OCI-LY3 (cell line): ENCODE results near the gene FIZ1.
"Not testable (repeated sequence)": the region's sequence is repeated elsewhere in the genome, so short reads cannot be mapped to it uniquely, and the experiment has no call there.

Source experiments
- H2AFZ ChIP-seq: fragments of 200-600, 300-600 bp; shearing (Covaris generic); 2 replicates; pipeline ENCODE4 v1.6.0; 2014; ENCODE audit warnings: antibody characterized with exemption, low read depth, low read length
- H3K27ac ChIP-seq: fragments of 200-600, 300-600 bp; sonication (generic); 2 replicates; pipeline ENCODE4 v1.5.1; 2014; ENCODE audit warnings: mild to moderate bottlenecking, low read length, moderate library complexity, mixed read lengths
- H3K27me3 ChIP-seq: fragments of 200-600, 300-600 bp; sonication (generic); 2 replicates; pipeline ENCODE4 v1.6.1; 2014; ENCODE audit warnings: low read depth, low read length, mixed read lengths
- H3K36me3 ChIP-seq: fragments of 200-600, 300-600 bp; sonication (generic); replicated peaks from 2 replicates; pipeline ENCODE3; 2014; ENCODE audit warnings: low read depth, low read length, mixed read lengths
- H3K4me1 ChIP-seq: fragments of 300-600, 200-600 bp; sonication (generic); 2 replicates; pipeline ENCODE4 v1.6.1; 2014; ENCODE audit warnings: low read length, mixed read lengths
- H3K4me2 ChIP-seq: fragments of 200-600, 300-600 bp; sonication (generic); 2 replicates; pipeline ENCODE4 v1.6.1; 2014; ENCODE audit warnings: low read length, mixed read lengths
- H3K4me3 ChIP-seq: fragments of 300-600, 200-600 bp; sonication (generic); 2 replicates; pipeline ENCODE4 v1.5.1; 2014; ENCODE audit warnings: antibody characterized with exemption, mild to moderate bottlenecking, low read length, moderate library complexity
- H3K79me2 ChIP-seq: fragments of 300-600, 200-600 bp; shearing (Covaris generic); 2 replicates; pipeline ENCODE4 v1.6.1; 2014; ENCODE audit warnings: mild to moderate bottlenecking, low read length, mixed read lengths
- H3K9ac ChIP-seq: fragments of 300-600, 200-600 bp; shearing (Covaris generic); 2 replicates; pipeline ENCODE4 v1.6.0; 2014; ENCODE audit warnings: mild to moderate bottlenecking, low read length, moderate library complexity
- H3K9me3 ChIP-seq: fragments of 200-600, 300-600 bp; shearing (Covaris generic); 2 replicates; pipeline ENCODE4 v1.6.1; 2014; ENCODE audit warnings: low read length, mixed read lengths; ENCODE audit not compliant: insufficient read depth
- H4K20me1 ChIP-seq: fragments of 200-600, 300-600 bp; sonication (generic); 2 replicates; pipeline ENCODE4 v1.6.1; 2016; ENCODE audit warnings: low read length, mixed read lengths; ENCODE audit not compliant: insufficient read depth
- CTCF ChIP-seq: fragments of 200-600, 300-600 bp; sonication (generic); IDR thresholded peaks from 2 replicates; pipeline ENCODE4 v1.5.1; 2014; ENCODE audit warnings: antibody characterized with exemption, low read length, low read depth
- EZH2phosphoT487 ChIP-seq: fragments of 200-600 bp; shearing (Covaris generic); IDR thresholded peaks from 2 replicates; pipeline ENCODE4 v1.6.1; 2018; ENCODE audit warnings: antibody characterized with exemption, mixed run types, low read depth

FIZ1 gene

GRCh38 chr19:55576746-55577145 is 22.6 kb downstream of the FIZ1 start:
- no peak overlapping the region for H3K4me2 ChIP-seq
- H3K79me2 ChIP-seq, result peaks cover 27% of the 10 kb centered on the region
- H2AFZ ChIP-seq, result no peak overlapping the region
- no peaks in the 10 kb centered on the region for H3K27me3 ChIP-seq
- peaks cover 12% of the 10 kb centered on the region for H3K4me1 ChIP-seq
- no peaks in the 10 kb centered on the region for H3K9me3 ChIP-seq
- TF ChIP-seq CTCF, result no peak
- TF ChIP-seq EZH2phosphoT487, result no peak
- peaks cover 22% of the 10 kb centered on the region for H3K36me3 ChIP-seq
- H3K27ac ChIP-seq, result no peak overlapping the region
- no peaks in the 10 kb centered on the region for H4K20me1 ChIP-seq
- H3K9ac ChIP-seq, result no peak overlapping the region
- no peak overlapping the region for H3K4me3 ChIP-seq

- H3K36me3 ChIP-seq, result peaks cover 22% of the 10 kb centered on the region
- not testable (repeated sequence) for H4K20me1 ChIP-seq, H3K4me1 ChIP-seq, H3K9me3 ChIP-seq, H3K4me3 ChIP-seq, H2AFZ ChIP-seq, H3K79me2 ChIP-seq, H3K9ac ChIP-seq, H3K27me3 ChIP-seq, H3K4me2 ChIP-seq, H3K27ac ChIP-seq
Measured at GRCh38 chr19:55573929-55574328, 25.4 kb downstream of the FIZ1 start.

GRCh38 chr19:55569477-55569876 is 29.8 kb downstream of the FIZ1 start:
- H3K4me1 ChIP-seq, H3K9ac ChIP-seq, H3K27ac ChIP-seq, H3K9me3 ChIP-seq, H3K4me2 ChIP-seq, H2AFZ ChIP-seq, H3K79me2 ChIP-seq, H3K27me3 ChIP-seq, H3K36me3 ChIP-seq, H3K4me3 ChIP-seq, H4K20me1 ChIP-seq: not testable (repeated sequence)

- TF ChIP-seq CTCF (no peak), EZH2phosphoT487 (no peak)
- Histone ChIP-seq H3K9me3 (no peaks in the 10 kb centered on the region), H3K4me3 (no peak overlapping the region), H3K79me2 (no peaks in the 10 kb centered on the region), H2AFZ (no peak overlapping the region), H3K9ac (no peak overlapping the region), H3K27me3 (no peaks in the 10 kb centered on the region), H3K4me2 (no peak overlapping the region), H3K4me1 (no peaks in the 10 kb centered on the region), H3K27ac (no peak overlapping the region), H4K20me1 (no peaks in the 10 kb centered on the region), H3K36me3 (no peaks in the 10 kb centered on the region)
Measured at GRCh38 chr19:55567708-55568328, 31.5 kb downstream of the FIZ1 start.

GRCh38 chr19:55566823-55567222 is 32.5 kb downstream of the FIZ1 start:
- Histone ChIP-seq H3K36me3 (no peaks in the 10 kb centered on the region), H3K79me2 (no peaks in the 10 kb centered on the region), H3K4me2 (no peak overlapping the region), H3K27me3 (no peaks in the 10 kb centered on the region), H3K4me3 (no peak overlapping the region), H4K20me1 (no peaks in the 10 kb centered on the region), H3K4me1 (no peaks in the 10 kb centered on the region), H2AFZ (no peak overlapping the region), H3K9ac (no peak overlapping the region), H3K27ac (no peak overlapping the region), H3K9me3 (no peaks in the 10 kb centered on the region)
- TF ChIP-seq CTCF, result no peak
